Left cardiac atrium (tissue), 4 donors: ENCODE results near the gene CCDC12. TPM values are rescaled to one million over a fixed set of nuclear protein-coding genes. Genes with fewer than 3 reads are reported as not detected.

ENCODE experiments used
- ATAC-seq, 2 donors: fragments of 200-7000 bp; cut with Tn5 transposase; one replicate each; pipeline ENCODE4 v1.9.1; 2020; ENCODE audit warnings: mild to moderate bottlenecking in 2 of 2, moderate library complexity in 2 of 2
- DNase-seq: peaks from one replicate; pipeline ENCODE4 v3.0.0-alpha.2; 2020
- intact Hi-C, 2 donors: fragments of 100-400 bp; cut with DNase I; formaldehyde crosslinking; loops; one replicate each; pipeline versions ENCODE4 v1.14.1 to v1.15.1; 2022 to 2023
- total RNA-seq, 2 donors: library from RNA; stranded (reverse); fragmentation: NEBNext Ultra II Directional; extraction: Animal tissue kit (Norgen Biotek cat#: 25700); gene quantifications; one replicate each; pipeline ENCODE4 v1.2.1, GENCODE V29; 2021
- donor health status: DM: no; HTN: yes; CAD: no.
- donor health status: DM: no; HTN: yes; CAD: no; lungs with severe emphysema.
- donor health status: DM: yes; HTN: yes; CAD: no.
- donor health status: Dilated cardiomyopathy.

Gene CCDC12
- total RNA-seq, 2 donors from 2014 or later: 24.2 to 38.4 TPM

DNA sequence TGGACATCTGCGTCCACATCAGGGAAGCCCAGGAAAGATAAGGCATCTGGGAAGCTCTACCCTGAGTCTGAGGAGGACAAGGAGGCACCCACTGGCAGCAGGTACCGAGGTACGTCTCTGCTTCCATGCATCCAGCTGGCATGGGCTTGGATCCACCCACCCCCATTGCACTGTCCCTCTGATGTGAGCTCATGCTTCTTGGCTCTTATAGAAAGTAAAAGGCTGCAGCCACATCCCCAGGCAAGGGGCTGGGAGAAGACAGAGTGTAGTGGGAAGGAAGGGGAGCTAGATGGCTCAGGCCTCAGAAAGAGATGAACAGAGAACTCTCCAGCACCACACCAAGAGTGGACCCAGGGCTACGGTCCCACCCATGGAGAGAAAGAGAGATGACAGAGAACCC lies 80.8 kb downstream of the CCDC12 start:
- intact Hi-C loops: loop anchor here (2.0 to 5.0 kb wide), 3 partner anchors 29 to 191 kb away; no protein-coding TSS in a partner anchor
- no peak for ATAC-seq
- peak; percentile 11 for DNase-seq

DNA sequence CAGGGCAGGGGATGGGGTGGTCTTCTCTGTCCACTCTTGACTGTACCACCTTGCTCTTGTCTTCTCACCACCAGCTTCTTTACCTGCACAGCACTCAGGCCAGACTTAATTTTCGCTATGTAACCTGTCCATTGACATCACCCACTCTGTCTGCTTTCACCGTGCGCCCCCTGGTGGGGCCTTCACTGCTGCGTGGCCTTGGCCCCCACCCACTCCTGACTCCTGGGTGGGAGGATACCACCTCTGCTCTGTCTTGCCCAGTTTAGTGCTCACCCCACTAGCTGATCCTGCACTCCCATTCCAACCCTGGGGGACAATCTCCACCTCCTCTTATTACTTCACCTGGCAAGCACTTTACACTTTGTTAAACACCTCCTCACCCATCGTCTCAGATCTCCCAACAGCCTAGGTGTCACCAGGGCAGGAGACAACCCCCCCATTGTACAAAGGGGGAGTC lies 81.3 kb downstream of the CCDC12 start:
- intact Hi-C loops: loop anchor here (2.0 to 5.0 kb wide), 3 partner anchors 28 to 190 kb away; no protein-coding TSS in a partner anchor
- ATAC-seq (peak; percentile 42 to 56), DNase-seq (peak; percentile 84)

DNA sequence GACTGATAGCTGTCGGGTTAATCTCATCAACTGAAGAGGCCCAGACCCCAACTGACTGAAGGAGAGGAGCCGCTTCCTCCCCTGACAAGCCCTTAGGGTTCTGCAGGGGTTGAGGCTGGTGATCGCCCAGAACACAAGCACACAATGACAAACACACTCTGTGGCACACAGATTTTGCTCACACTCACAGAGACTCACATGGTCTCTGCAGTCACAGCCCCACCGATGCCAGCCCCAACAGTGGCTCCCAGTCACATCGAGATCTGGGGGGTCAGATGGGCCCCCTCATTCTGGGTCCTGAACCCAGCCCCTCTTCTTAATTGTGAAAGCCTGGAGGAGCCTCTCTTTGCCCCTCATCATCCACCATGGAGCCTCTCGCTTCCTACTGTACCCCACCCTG lies 82.3 kb downstream of the CCDC12 start:
- DNase-seq: no peak
- no peak for ATAC-seq
- intact Hi-C loops: loop anchor here in 1 of 2 donors (2.0 to 5.0 kb wide), 3 partner anchors 27 to 189 kb away; no protein-coding TSS in a partner anchor

DNA sequence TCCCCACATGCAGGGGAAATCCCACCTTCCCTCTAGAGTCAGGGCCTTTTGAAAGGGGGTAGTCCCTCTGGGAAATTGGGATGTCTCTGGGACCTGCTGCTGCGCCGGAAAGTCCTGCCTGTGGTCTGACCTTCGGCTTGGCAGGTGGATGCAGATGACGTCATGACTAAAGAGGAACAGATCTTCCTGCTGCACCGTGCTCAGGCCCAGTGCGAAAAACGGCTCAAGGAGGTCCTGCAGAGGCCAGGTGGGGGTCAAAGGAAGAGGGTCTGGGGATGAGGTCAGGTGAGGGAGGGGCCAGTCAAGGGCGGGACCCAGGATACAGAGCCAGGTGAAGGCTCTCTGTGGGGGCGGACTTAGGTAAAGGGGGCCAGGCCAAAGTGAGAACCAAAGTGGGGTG lies 82.8 kb downstream of the CCDC12 start:
- no peak for ATAC-seq
- DNase-seq: no peak
- intact Hi-C loops: loop anchor here in 1 of 2 donors (2.0 to 5.0 kb wide), 3 partner anchors 27 to 189 kb away; no protein-coding TSS in a partner anchor

DNA sequence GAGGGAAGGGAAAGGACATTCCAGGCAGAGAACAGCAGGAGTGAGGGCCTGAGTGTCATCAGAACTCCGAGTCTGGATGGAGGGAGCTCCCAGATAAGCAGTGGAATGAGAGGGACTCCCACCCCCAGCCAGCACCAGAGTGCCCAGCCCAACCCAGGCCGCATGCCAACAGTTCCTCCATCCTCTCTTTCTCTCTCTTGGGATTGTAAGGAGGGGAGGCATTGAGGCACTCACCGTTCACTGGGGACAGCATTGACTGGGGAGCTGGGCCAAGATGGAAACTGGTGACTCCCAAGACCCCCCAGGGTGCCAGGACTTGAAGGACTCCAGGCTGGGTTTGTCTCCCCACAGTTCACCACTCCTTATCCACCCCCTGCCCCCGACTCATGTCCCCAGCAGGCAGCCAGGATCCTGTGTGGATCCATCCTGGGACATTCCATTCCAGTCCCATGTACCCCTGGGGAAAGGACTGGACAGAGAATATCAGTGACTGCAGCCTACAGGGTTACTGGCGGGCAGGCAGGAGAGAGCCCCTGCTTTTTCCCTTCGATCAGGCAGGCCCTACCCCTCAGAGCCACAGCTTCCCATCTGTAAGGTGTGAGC lies 83.3 kb downstream of the CCDC12 start:
- DNase-seq: no peak
- ATAC-seq: peak in 1 of 2 donors; percentile 16
- intact Hi-C loops: loop anchor here in 1 of 2 donors (5.0 kb wide), 1 partner anchor 46 kb away; no protein-coding TSS in a partner anchor

GRCh38 chr3:46892285-46893145 lies 84.0 kb downstream of the CCDC12 start:
- peak; percentile 83 for DNase-seq
- intact Hi-C loops: loop anchor here in 1 of 2 donors (5.0 kb wide), 1 partner anchor 45 kb away; no protein-coding TSS in a partner anchor
- ATAC-seq: peak; percentile 83 to 90

- ATAC-seq: no peak
- DNase-seq: no peak
- intact Hi-C loops: loop anchor here in 1 of 2 donors (5.0 kb wide), 1 partner anchor 44 kb away; no protein-coding TSS in a partner anchor
These were observed 85.4 kb downstream of the CCDC12 start for GRCh38 chr3:46891132-46891531.

DNA sequence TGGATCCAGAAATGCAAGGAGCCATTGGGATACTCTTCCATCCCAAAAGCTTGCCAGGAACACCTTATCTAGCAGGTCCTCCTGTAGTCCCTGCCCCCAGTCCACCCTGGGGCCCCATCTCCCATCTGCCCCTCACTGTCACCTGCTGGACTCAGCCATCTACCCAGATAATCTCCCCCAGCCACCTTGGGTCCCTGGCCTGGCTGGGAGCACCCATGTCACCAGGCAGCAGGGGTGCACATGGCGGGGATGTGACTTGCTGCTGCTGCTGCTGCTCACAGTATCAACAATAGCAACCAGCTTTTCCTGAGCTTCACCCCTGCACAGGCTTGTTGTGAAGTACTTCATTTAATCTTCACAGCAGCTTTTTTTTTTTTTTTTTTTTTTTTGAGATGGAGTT lies 86.4 kb downstream of the CCDC12 start:
- intact Hi-C loops: loop anchor here in 1 of 2 donors (5.0 kb wide), 1 partner anchor 43 kb away; no protein-coding TSS in a partner anchor
- DNase-seq (no peak), ATAC-seq (no peak)

GRCh38 chr3:46889381-46890110 lies 87.0 kb downstream of the CCDC12 start:
- DNase-seq (no peak), ATAC-seq (no peak)
- intact Hi-C loops: loop anchor here in 1 of 2 donors (5.0 kb wide), 1 partner anchor 42 kb away; no protein-coding TSS in a partner anchor

- intact Hi-C loops: no loop called here
- DNase-seq (no peak), ATAC-seq (no peak)
These were observed 87.8 kb downstream of the CCDC12 start for GRCh38 chr3:46888705-46889104.

- intact Hi-C loops: no loop called here
- ATAC-seq (no peak), DNase-seq (no peak)
These were observed 88.5 kb downstream of the CCDC12 start for GRCh38 chr3:46887980-46888494.

DNA sequence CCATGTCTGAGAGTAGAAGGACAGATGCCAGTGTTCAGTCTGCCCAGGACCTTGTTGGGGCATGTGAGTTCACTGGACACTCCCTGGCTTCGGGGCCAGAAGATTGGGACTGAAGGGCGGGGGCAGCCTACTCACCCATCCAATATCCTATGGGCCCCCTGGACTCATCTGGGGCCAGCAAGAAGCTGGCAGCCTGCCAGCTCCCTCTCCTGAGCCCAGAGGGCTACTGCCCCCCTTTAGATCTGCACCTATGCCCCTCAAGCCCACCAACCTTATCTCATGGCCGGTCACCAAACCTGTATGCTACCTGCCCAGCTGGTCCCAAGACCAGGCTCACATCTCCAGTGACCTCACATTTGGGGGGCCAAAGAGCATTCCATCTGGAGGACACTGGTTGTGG lies 90.9 kb downstream of the CCDC12 start:
- ATAC-seq: no peak
- DNase-seq: no peak
- intact Hi-C loops: no loop called here

- intact Hi-C loops: no loop called here
- ATAC-seq: no peak
- DNase-seq: no peak
These were observed 91.6 kb downstream of the CCDC12 start for GRCh38 chr3:46884929-46885328.

- ATAC-seq (no peak), DNase-seq (no peak)
- intact Hi-C loops: no loop called here
These were observed 92.1 kb downstream of the CCDC12 start for GRCh38 chr3:46884427-46884826.

DNA sequence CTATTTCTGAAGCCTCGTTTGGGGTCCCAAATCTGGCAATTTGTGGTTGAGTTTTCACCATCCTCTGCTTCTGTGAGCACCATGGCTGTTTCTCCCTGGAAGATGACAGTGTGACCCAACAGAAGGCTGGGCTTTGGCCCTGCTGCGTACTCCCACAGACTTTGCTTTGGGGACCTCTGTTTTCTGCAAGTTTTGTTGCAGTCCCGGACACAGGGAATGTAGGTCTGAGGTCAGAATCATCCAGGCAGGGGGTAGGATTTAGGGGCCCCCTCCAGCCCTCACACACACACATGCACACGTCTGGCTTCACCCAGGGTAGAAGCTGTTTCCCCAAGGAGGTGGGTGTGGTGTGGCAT lies 92.7 kb downstream of the CCDC12 start:
- intact Hi-C loops: no loop called here
- ATAC-seq: no peak
- no peak for DNase-seq

DNA sequence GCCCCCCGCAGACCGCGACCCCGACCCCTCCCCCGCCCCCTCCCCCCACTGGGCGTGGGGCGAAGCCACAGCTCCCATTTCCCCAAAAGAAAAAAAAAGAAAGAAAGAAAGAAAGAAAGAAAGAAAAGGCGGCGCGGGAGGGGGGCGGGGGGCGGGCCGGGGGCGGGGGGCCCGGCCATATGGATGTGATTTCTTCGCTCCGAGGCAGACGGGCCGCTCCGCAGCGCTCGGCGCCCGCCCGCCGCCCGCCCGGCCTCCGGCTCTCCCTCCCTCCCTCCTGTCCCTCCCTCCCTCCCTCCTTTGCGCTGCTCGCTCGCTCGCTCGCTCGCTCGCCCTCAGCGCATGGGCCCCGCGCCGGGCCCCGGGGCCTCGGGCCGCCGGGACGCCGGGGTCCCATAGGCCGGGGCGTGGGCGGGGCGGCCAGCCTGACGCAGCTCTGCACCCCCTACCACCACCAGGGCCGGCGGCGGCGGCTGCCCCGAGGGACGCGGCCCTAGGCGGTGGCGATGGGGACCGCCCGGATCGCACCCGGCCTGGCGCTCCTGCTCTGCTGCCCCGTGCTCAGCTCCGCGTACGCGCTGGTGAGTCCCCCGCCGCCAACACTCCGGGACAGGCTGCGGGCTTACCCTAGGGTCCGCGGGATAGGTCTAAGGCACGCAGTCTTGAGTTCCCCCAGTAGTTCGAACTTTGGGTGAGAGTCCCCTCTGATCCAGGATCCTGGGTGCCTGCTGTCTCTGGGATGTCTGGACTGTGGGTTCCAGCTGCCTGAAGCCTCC lies 93.3 kb downstream of the CCDC12 start:
- peak; percentile 64 to 71 for ATAC-seq
- intact Hi-C loops: no loop called here
- no peak for DNase-seq

DNA sequence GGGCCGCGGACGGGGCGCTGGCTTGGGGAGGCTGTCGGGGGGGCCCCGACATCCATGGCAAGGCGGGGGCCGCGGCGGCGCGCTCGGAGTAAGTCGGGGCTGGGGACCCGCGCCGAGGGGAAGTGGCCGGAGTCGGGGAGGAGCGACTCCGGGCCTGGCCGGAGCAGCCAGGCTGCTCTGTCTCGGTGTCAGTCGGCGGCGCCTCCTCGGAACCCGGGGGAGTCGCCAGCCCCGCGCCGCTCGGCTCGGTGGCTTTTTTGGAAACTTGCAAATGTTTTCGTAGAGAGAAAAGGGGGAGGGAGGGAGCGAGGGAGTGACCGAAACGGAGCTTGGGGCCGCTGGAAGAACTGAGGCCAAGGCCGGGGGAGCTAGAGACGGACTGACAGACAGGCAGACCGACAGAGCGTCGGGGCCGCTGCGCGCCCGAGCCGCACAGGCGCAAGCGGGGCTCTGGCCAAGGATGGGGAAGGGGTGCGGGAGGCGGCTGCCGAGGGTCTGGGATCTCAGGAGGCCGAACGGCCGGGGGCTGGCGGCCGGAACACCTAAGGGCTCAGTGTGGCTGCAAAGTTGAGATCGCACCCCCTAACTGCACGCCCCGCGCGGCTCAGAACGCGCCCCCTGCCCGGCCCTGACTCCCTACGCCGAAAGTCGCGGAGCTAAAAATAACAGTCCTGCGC lies 94.0 kb downstream of the CCDC12 start:
- intact Hi-C loops: no loop called here
- DNase-seq (no peak), ATAC-seq (peak; percentile 53 to 58)
